Glomerular visceral epithelial cell (primary cell): ENCODE data around the gene FGF11.

Experiments
- DNase-seq: peaks from one replicate; pipeline ENCODE4 v3.0.0-alpha.2; 2016; ENCODE audit errors: extremely low spot score

FGF11 gene

DNA sequence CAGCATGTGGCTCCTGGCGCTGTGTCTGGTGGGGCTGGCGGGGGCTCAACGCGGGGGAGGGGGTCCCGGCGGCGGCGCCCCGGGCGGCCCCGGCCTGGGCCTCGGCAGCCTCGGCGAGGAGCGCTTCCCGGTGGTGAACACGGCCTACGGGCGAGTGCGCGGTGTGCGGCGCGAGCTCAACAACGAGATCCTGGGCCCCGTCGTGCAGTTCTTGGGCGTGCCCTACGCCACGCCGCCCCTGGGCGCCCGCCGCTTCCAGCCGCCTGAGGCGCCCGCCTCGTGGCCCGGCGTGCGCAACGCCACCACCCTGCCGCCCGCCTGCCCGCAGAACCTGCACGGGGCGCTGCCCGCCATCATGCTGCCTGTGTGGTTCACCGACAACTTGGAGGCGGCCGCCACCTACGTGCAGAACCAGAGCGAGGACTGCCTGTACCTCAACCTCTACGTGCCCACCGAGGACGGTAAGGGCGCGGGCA is 31.0 kb upstream of the FGF11 start:
- no peak for DNase-seq

DNA sequence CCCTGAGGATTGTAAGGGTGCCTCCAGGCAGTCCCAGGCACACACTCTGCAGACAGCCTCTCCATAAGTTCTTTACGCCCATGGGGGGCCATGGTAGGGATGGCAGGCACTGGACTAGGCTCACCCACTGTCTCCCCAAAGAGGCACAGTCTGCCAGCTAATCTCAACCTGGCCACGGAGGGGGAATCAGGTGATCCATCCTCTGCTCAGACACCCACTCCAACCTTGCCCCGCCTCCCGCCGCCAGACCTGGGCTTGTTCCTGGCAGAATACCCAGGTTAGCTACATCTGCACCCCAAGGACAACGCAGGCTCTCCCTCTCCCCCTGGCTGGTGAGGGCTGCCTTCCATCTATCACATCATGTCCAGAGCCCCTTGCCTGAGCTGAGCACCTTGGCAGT is 30.4 kb upstream of the FGF11 start:
- no peak for DNase-seq

DNA sequence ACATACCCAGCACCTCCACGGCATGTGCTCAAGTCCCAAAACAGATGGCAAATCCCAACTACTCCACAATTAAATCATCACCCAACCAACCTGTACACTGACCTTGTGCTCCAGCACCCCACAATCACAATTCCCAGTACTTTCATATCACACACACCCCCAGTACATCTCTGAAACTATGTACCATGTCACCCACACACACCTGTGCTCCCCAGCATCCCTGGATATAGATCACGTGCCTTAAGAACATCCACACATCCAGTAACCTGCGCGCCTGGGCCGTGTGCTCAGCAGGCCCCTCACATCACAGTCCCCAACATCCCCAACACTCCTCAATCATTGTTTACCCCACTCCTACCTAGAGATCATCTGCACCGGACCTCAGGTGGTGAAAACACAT is 29.6 kb upstream of the FGF11 start:
- no peak for DNase-seq

DNA sequence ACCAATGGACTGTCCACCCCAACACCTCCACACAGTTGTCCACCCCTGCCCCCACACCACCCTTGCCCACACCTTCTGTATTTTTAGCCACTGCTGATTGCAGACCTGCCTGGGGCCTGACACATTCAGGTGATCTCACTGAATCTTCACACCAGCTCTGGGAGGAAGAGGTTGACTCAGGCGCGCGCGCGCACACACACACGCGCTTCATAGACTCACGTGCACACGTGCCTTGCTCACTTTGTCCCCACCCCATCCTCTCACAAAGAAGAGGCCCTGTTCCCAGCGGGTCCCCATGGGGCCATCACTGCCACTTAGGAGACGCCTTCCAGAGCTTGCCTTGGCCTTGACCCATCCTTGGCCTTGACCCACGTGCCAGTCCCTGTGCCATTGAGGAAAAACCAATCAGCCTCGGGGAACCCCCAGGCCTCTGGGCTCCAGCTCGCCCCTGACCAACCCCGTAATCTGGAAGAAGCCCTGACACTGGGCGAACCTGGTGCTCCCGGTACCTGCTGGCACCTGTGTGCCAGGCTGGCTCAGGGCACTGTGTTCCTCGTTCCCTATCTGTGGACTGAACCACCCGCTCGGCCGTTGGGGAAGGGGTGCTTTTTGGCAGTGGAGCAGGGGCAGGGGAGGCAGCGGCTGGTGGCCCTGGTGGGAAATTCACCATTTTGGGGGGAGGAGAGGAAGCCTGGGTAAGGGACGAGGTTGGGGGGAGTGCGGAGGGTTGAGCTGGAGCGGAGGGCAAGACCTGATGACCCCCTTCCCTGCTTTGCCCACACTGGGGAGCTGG is 28.5 kb upstream of the FGF11 start:
- no peak for DNase-seq

- no peak for DNase-seq
Measured at GRCh38 chr17:7411427-7411750, 27.9 kb upstream of the FGF11 start.

- no peak for DNase-seq
Measured at GRCh38 chr17:7413346-7413985, 25.8 kb upstream of the FGF11 start.

DNA sequence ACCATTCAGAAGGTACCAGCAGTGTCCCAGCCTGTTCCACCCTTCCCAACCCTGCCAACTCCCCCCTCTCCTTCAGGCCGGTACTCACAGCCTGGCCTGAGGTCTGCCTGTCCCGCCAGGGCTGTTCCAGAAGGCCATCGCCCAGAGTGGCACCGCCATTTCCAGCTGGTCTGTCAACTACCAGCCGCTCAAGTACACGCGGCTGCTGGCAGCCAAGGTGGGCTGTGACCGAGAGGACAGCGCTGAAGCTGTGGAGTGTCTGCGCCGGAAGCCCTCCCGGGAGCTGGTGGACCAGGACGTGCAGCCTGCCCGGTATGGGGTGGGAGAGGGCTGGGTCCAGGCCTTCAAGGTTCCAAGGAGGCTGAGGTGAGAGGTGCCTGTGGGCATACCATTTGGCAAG is 24.5 kb upstream of the FGF11 start:
- no peak for DNase-seq

DNA sequence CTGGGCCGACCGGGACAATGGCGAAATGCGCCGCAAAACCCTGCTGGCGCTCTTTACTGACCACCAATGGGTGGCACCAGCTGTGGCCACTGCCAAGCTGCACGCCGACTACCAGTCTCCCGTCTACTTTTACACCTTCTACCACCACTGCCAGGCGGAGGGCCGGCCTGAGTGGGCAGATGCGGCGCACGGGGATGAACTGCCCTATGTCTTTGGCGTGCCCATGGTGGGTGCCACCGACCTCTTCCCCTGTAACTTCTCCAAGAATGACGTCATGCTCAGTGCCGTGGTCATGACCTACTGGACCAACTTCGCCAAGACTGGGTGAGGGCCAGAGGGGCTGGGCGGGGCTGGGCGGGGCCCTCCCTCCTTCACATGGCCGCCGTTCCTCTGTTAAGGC is 23.5 kb upstream of the FGF11 start:
- no peak for DNase-seq

DNA sequence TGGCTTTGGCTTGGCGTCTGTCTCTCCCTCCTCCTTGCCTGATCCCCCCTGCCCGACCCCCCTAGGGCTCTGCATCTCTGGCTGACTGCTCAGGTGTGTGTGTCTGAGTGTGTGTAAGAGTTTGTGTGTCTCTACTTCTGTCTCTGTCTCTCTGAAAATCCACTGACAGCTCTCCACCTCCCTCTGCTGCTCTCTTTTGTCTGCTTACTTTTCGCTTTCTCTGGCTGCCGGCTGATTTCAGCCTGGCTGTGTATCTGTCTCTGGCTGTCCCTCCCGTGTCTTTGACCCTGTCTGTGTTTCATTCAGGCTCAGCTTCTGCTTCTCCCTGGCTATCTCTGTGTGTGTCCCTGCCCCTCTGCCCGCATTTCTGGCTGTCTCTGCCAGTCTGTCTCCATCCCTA is 23.0 kb upstream of the FGF11 start:
- DNase-seq: no peak

GRCh38 chr17:7417056-7417655 is 22.2 kb upstream of the FGF11 start:
- no peak for DNase-seq

DNA sequence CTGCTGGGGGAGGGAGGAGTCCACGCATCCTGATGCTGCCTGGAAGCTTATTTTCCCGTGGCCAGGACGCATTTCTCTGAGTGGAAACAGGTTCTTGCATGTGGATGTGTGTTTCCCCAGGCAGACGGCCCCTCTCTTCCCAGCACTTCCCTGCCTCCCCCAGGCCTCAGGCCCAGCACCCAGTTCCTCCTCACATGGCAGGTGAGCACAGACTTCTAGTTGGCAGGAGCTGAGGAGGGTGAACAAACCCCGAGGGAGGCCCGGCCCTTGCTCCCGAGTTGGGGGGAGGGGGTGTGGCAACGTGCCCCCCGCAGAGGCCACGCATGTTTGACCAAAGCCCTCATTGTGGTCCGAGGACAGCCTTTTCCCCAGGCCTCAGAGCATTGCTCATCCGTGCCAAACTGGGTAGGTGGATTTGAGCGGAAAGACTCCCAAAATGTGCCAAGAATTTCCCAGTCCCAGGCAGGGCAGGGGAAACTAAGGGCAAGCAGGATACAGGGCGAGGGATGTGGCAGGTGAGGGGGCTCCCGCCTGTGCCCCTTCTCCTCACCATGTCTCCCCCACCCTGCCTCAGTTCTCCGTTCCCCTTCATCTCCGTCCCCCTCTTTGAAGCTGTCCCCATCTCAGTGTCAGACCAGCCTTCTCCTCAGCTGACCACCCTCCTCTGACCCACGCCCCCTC is 20.7 kb upstream of the FGF11 start:
- DNase-seq: no peak

GRCh38 chr17:7419819-7420610 is 19.3 kb upstream of the FGF11 start, which contains the start of gene SPEM1:
SPEM1 (plus strand) TSS chr17:7420324; CDS start chr17:7420385, 61 bp downstream.
- no peak for DNase-seq

DNA sequence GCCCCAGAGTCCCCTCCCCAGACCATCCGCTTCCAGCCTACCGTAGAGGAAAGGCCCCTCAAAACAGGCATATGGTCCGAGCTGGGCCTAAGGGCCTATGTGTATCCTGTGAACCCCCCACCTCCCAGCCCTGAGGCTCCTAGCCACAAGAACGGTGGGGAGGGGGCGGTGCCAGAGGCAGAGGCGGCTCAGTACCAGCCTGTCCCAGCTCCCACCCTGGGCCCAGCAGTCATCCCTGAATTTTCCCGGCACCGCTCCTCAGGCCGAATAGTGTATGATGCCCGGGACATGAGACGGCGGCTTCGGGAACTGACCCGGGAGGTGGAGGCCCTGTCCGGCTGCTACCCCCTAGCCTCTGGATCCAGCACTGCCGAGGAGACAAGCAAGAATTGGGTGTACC is 18.1 kb upstream of the FGF11 start:
- no peak for DNase-seq

- no peak for DNase-seq
Measured at GRCh38 chr17:7423679-7424078, 15.6 kb upstream of the FGF11 start.

- no peak for DNase-seq
Measured at GRCh38 chr17:7425316-7425715, 14.0 kb upstream of the FGF11 start, which contains the start of gene SPEM2. SPEM2 (plus strand) TSS chr17:7425616; CDS start chr17:7425689, 73 bp downstream.

- DNase-seq: no peak
Measured at GRCh38 chr17:7425756-7426155, 13.6 kb upstream of the FGF11 start.

GRCh38 chr17:7426203-7426863 is 13.0 kb upstream of the FGF11 start:
- no peak for DNase-seq

- DNase-seq: no peak
Measured at GRCh38 chr17:7426896-7427489, 12.3 kb upstream of the FGF11 start.

- no peak for DNase-seq
Measured at GRCh38 chr17:7427549-7427948, 11.8 kb upstream of the FGF11 start.

DNA sequence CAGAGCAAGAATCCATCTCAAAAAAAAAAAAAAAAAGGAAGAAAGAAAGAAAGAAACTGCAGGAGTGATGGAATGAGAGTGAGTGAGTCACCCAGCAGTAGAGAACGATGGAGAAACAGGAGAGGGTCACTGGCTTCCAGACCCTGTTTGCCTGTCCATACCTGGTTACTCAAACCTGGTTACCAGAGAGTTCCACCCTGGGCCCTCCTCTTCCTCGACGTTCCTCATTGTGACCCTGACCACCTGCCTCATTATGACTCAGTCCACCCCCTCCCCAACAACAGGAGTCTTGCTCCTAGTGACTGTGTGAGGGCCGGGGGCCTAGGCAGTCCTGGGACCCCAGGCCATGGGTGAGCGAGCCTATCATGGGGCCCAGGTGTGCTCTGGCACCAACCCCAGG is 10.8 kb upstream of the FGF11 start, which contains the start of gene SPEM3:
Gene SPEM3, plus strand, starts transcription at position 301 of the 400 bp plus-strand sequence. Its CDS starts 46 bp downstream, at position 347.
- no peak for DNase-seq
